Kasumi-1 (cell line): Measurements from ENCODE around the gene PUM2.

Experiments used
- DNase-seq, 2 experiments: peaks; one replicate each; lab custom pipeline; 2025; lab: John Stamatoyannopoulos, UW

Gene PUM2

DNA sequence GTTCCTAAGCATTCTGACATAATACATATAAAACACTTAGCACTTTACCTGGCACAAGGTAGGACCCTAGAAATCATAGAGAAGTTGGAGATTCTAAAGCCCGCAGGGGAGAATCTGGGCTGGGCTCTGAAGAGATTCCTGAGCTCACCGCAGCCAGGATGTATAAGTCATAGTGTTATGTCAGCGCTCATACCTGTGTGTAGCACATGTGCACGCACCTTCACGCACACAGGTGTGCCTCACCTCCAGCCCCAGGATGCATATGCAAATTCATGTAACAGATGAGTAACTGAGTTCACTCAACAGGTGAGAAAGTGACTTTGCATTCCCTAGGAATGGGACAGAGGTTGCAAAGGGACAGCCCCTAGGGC, 117.8 kb downstream of the PUM2 start:
- no peak for DNase-seq

GRCh38 chr2:20231598-20232026, 119.0 kb downstream of the PUM2 start:
- no peak for DNase-seq

DNA sequence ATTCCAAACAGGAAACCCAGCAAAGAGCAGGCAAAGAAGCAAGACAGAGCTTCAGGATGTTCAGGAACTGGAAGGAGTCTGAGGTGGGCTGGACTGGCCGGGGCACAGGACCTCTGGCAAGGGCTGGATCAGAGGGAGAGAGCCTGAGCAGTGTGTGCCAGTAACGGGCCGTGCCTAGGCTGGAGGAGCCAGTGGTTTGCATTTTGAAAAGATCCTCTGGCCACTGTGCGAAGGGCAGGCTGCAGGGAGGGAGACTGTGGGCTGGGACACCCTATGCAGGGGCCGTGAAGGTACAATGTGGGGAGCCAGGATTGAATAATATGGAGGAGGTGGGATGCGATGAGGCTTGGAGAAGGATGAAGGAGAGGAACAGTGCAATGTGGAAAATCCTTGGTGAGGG, 119.5 kb downstream of the PUM2 start:
- DNase-seq = no peak

DNA sequence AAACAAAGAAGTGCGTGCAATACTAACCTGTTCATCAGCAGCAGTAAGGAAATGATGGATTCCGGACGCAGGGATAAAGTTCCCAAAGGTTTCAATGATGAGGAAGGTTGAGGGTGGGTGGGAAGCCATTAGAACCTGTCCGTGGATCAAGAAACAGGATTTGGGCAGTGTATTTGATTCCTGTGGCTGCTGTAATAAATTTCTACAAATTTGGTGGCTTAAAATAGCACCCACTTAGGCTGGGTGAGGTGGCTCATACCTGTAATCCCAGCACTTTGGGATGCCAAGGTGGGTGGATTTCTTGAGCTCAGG, 120.6 kb downstream of the PUM2 start:
- no peak for DNase-seq

- DNase-seq = no peak
These were observed 121.1 kb downstream of the PUM2 start for GRCh38 chr2:20229322-20230113.

- DNase-seq = no peak
These were observed 122.6 kb downstream of the PUM2 start for GRCh38 chr2:20227894-20228505.

GRCh38 chr2:20226152-20226545, 124.5 kb downstream of the PUM2 start:
- DNase-seq = no peak

GRCh38 chr2:20225294-20226151, 125.1 kb downstream of the PUM2 start:
- peak; percentile 69 to 70 for DNase-seq

DNA sequence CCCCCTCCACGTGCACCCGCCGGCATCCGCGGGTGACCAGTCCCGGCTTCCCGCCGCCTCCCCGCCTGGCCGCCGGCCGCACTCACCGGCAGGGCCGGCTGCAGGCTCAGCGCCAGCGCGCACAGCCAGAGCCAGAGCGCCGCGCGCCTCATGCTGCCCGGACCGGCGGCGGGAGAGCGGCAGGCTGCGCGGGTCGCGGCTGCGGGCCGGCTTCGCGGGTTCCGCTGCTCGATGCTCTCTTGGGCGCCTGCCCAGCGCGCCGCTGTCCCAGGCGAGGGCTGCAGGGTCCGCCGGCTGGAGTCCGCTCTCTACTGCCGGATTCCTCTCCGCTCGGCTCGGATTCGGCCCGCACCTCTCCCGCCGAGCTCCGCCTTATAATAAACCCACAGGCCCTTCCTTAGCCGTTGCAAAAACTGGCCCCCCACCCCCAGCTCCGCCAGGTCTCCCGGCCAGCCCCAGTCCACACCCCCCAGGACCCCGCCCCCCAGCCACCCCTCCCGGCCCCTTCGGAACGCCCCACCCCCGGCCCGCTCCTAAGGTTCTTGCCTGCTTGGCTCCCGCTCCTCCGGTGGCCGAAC, 125.8 kb downstream of the PUM2 start, which contains the start of gene SDC1:
Gene SDC1, minus strand, starts transcription at position 415 of the 578 bp plus-strand sequence. Its CDS starts 263 bp downstream, at position 152.
- no peak for DNase-seq

DNA sequence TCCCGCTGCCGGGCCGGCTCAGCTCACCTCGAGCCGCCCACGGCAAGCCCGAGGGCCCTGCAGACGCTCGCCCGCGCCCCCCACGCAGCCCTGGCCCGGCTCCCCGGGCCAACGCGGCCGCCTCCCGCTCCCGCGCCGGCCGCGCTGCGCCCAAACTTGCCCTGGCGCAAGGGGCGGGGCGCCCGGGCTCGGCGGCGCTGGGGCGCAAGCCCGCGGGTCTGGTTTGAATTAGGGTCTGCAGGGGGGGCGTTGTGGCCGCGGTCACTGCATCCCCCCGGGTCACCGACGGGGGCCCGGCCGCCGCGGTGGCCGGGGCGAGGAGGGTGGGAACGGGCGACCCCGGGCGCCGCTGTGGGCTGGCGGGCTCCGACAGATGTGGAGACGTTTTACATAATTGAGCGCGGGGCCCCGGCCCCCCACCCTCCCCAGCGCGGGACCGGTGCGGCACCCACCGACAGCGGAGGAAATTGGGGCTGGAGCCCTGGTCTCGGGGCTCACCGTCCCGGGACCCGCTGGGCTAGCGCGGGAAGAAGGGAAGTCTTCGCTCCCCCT, 126.4 kb downstream of the PUM2 start:
- no peak for DNase-seq

GRCh38 chr2:20223407-20224163, 127.1 kb downstream of the PUM2 start:
- DNase-seq = peak in 1 of 2 experiments; percentile 11

DNA sequence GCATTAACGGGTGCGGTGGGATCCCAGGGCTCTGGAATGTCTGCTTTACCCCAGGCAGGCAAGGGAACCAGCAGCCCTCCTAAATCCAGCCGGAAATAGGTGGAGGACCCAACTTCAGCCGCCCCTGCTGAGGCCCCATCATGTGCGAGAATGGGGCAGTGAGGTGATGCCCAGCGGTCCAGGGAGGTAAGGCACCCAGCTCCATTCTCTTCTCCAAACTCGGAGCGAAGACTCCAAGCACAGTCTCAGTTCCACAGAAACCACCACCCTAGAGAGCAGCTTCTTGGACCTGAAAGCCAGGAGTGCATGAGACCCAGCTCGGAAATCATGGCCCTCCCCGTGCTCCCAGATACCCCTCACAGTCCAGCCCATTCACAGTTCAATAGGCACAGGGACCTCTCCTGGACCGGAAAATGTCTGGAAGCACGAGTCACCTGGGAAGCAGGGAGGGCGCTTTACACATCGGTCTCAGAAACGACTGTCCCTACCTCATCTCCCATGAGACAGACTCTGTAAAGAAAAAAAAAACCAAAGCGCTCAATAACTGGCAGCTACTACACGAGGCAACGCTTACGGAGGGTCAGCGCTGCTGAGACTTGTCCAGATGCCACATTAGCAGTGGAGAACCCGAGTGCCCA, 127.8 kb downstream of the PUM2 start:
- DNase-seq = no peak

DNA sequence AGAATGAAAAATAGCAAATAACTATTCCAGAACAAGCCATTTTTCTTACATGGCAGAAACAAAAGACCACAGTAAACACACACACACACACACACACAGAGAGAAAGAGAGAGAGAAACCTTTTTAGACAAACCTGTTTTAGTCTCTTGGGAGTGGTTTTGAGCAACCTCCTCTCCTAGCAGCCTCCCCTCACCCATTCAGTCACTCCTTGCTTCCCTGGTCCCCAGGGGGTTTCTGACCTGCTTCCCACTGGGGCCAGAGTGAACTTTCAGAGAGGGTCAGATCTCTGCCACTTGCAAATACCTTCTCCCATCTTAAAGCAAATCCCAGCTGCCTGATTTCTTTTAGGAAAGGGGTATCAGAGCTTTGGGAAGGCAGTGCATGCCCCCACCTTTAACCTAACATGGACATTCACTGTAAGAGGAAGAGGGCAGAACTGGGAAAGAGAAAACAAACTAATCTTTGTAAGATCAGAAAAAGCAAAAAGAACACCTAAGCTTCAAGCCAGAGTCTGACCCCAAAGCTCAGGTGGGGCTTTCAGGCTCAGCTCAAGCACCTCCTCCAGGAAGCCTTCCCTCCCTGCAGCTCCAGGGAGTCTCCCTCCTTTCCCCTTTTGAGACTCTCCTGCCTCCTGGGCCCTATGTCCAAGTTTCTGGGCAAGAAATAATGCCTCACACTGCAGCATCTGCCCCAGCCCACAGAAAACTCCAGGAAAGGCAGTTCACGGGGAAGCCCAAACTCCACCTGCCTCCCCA, 128.5 kb downstream of the PUM2 start:
- DNase-seq = no peak

DNA sequence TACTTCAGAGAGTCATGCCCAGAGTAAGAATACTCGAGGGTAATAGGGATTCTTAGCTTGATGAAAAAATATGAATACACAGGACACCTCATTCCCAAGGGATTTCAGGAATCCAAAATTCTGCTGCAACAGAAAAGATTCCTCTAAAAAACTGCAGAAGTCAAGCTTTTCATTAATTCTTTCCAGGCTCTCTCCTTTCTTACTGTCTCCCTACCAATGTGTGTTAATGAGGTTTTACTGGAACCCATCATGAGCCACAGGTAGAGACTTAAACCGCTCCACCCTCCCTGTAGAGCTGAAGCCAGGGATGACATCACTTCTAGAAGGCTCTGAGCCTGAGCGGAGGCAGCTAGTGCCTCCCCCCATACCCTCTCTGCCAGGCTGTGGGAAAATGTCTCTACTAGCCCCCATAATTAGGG, 129.1 kb downstream of the PUM2 start:
- no peak for DNase-seq

- no peak for DNase-seq
These were observed 129.7 kb downstream of the PUM2 start for GRCh38 chr2:20220806-20221554.

GRCh38 chr2:20219763-20220380, 130.8 kb downstream of the PUM2 start:
- DNase-seq = no peak

DNA sequence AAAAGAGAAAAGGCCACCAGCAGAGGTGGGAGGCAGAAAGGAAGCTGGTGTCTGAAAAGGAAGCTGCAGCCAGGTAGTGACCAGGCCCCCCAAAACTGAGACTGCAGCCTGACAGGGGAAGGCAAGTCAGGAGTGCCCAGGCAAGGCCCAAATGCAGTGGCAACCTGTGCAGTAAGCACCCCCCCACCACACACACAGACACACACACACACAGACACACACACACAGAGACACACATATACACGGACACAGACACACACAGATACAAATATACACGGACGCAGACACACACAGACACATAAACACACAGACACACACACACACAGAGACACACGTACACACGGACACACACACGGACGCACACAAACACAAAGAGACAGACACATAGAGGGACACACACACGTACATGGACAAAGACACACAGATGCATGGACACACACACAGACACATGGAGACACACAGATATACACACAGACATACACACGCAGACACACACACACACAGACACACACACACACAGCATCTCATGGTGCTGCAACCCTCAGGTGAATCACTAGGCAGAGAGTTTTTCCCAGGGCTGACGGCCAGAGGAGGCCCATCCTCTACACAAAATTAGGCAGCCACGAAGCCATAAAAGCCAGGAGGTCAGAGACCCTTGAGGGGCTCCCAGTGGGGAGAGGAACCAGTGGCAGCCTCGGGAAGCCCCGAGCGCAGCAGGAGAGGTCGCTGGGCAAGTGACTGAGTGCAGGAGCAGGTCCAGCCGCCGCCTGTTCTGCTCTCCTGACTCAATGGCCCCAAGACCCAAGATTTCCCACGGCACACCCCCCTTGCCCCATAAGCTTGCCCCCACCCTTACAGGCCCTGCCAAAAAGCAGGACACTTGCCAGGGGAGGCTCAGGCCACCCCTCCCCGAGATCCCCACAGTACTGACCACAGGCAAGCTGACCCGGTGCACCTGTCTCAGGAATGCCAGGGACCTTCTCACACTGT, 132.0 kb downstream of the PUM2 start:
- no peak for DNase-seq
